ENCODE measurements around the gene KRTAP3-3.
"Not testable (repeated sequence)": the region's sequence is repeated elsewhere in the genome, so short reads cannot be mapped to it uniquely, and the experiment has no call there.

Gene KRTAP3-3

GRCh38 chr17:41004397-41004796, 10.4 kb upstream of the KRTAP3-3 start:
- DNase-seq, result no peak

- DNase-seq, result no peak
Measured at GRCh38 chr17:41003926-41004325, 10.0 kb upstream of the KRTAP3-3 start.

GRCh38 chr17:41002814-41003213, 8.8 kb upstream of the KRTAP3-3 start:
- DNase-seq, result no peak

DNA sequence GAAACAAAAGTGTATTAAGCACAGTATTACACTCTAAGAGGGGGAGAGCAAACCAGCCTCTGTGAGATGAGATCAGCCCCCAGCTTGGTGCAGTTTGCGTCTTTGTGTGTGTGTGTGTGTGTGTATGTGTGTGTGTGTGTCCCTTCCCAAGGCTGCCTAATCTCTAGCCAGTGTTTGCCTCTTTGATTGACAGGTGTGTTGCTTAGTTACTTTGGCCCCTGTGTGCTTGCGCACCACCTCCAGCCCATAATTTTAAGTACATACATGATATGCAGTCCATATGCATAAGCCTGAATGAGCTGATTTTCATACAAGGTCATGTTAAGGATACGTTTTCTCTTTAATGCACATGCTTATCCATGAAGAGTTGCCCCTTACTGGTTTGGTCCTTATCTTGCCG, 7.8 kb upstream of the KRTAP3-3 start:
- no peak for DNase-seq

DNA sequence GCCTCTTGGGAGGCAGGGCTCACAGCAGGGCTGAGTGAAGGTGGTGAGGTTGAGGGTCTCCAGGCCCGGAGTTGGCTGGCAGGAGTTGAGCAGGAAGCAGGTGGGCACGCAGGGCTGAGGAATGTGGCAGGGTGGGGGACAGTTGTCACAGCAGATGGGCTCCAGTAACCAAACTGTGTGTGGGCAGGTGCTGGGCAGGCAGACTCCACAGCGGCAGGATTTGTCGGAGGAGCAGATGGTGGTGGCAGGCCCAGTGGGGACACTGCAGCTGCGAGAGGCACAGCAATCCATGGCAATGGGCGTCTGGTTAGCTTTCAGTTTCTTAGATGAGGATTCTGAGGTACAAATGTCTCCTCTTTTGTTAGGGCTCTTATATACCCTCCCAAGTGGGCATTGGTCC, 5.6 kb upstream of the KRTAP3-3 start, which contains the start of gene KRTAP3-2:
KRTAP3-2 (minus strand) TSS at position 344 of the 400 bp plus-strand sequence; CDS start at position 291, 53 bp downstream.
- DNase-seq, result not testable (repeated sequence)

DNA sequence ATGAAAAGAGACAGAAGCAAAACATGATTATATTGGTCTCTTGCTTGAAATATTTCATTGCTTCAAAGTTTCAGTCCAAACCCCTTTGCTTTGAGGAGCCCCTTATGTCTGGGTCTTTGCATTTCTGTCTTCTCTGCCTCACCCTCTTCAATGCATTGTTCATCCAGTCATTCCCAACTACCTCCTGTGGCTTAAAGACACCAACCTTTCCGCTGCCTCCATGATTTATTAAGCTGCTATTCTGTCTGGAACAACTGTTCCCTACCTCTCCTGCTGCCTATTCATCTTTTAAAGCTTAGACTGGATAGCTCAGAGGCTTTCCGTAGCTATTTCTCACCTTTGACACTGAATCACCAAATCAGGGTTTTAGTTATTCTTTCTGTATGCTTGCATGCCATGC, 3.4 kb upstream of the KRTAP3-3 start:
- no peak for DNase-seq

GRCh38 chr17:40996829-40997228, 2.9 kb upstream of the KRTAP3-3 start:
- DNase-seq, result no peak

DNA sequence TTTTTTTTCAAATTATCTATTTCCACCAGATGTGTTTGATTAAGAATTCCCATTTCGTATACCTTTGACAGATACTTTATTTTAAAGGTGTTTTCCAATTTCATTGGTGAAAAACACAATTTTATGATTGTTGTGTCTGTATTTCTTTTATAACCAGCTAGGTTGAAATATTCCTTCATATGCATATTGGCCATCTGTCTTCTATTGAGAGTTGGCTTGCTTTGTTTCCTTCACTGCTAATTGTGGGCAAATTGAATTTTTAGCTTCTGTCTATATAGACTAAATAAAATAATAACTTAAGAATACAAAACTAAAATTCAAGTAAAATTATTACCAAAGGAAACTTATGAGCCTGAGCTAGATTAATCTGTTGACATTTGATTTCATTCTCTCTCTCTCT, 1.2 kb upstream of the KRTAP3-3 start:
- DNase-seq, result no peak

GRCh38 chr17:40993084-40993483, 880 bp downstream of the KRTAP3-3 start:
- DNase-seq, result no peak

GRCh38 chr17:40992666-40993065, 1.3 kb downstream of the KRTAP3-3 start:
- no peak for DNase-seq

GRCh38 chr17:40986920-40987319, 7.0 kb downstream of the KRTAP3-3 start:
- DNase-seq, result no peak

DNA sequence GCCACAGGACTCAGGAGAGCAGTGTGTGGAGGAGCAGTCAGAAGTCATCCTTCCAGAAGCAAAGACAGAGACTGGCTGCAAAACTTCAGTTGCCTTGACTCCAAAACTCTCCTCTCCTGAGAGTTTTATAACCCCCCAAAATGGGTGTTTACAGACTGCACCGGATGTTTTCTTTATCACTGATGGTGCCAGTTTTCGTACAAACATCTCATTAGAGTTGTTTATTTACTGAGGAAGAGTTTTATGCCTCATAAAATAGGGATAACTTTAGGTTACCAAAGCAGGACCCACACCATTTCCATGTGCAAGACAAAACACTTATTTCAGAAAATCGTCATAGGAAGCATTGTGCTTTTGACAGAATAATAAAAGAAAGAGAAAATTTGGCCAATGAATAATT, 9.7 kb downstream of the KRTAP3-3 start, which contains the start of gene KRT40:
KRT40 (minus strand) TSS at position 101 of the 400 bp plus-strand sequence; CDS start at position 48, 53 bp downstream.
- DNase-seq, result no peak

DNA sequence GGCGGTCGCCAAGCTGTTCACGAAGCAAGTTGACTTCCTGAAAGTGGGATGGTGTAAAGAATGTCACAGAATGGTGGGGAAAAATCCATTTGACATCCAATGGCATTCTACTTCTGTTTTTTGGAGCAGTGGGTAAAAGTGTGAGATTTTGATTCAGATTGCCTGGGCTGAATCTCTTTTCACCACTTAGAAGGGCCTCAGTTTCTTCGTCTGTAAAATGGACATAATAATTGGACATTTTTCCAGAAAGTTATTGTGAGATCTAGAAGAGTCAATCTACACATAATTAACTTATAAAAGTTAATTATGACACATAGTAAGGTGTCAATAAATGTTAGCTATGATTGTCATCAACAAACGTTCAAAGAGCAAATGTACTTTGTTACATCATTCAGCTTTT, 12.8 kb downstream of the KRTAP3-3 start:
- no peak for DNase-seq

DNA sequence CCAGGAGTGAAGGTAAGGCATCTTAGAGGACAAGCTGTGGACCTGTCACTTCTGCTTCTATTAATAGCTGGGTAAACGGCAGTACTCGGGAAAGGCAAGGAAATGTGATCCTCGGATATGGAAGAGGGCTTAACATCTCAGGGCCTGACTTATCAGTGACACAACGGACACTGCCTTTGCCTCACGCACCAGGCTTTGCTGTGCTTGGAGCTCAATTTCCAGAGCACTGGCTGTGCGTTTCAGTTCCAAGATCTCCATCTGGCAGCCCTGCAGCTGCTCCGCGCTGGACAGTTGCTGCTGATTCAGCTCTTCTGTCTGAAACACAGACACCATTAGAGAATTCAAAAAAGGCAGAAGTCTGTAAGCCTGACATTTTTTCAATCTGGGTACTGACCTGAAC, 13.4 kb downstream of the KRTAP3-3 start:
- DNase-seq, result peak in 4 of 14 donors; percentile 3 to 15 (median 10)

- no peak for DNase-seq
Measured at GRCh38 chr17:40980117-40980516, 13.8 kb downstream of the KRTAP3-3 start.

- DNase-seq, result no peak
Measured at GRCh38 chr17:40978575-40979151, 15.3 kb downstream of the KRTAP3-3 start.

DNA sequence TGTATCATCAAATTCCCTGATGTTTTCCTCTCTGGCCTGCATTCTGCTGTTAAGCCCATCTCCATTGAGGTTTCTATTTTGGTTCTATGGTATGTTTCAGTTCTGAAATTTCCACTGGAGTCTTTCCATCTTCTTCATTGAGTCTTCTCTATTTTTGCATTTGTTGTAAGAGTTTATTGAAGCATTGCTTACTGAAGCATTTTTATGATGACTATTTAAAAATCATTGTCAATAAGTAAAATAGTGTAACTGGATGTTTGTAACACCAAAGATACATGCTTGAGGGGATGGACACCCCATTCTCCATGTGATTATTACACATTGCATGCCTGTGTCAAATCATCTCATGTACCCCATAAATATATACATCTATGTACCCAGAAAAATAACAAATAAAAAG, 18.4 kb downstream of the KRTAP3-3 start:
- DNase-seq, result no peak

DNA sequence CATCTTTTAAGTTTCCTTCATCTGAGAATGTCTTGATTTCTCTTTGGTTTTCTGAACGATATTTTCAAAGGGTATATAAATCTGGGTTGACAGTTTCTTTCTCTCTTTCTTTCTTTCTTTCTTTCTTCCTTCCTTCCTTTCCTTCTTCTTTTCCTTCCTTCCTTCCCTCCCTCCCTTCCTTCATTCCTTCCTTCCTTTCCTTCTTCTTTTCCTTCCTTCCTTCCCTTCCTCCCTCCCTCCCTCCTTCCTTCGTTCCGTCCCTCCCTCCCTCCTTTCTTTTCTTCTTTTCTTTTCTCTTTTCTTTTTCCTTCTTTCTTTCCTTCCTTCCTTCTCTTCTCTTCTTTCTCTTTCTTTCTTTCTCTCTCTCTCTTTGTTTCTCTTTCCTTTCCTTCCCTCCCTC, 19.6 kb downstream of the KRTAP3-3 start:
- no peak for DNase-seq

DNA sequence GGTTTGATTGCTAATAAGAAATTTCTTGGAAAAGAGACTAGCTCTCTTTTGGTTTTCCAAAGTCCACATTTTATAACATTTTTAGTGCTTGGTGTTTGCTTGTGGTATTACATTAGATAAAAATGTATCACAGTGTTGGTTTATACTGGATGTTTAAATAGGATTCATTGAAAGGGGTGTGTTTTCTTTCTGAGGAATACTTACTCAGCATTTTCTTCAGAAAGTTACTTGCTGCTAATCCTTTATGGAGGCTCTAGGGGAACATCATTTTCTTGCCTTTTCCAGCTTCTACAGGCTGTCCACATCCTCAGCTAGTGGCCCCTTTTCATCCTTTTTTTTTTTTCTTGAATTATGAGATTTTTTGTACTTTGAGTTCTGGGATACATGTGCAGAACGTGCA, 26.4 kb downstream of the KRTAP3-3 start:
- no peak for DNase-seq

- no peak for DNase-seq
Measured at GRCh38 chr17:40966848-40967247, 27.1 kb downstream of the KRTAP3-3 start, which contains the start of gene KRT39. KRT39 (minus strand) TSS chr17:40966948; CDS start chr17:40966856, 92 bp downstream.

- no peak for DNase-seq
Measured at GRCh38 chr17:40963838-40964237, 30.1 kb downstream of the KRTAP3-3 start.

DNA sequence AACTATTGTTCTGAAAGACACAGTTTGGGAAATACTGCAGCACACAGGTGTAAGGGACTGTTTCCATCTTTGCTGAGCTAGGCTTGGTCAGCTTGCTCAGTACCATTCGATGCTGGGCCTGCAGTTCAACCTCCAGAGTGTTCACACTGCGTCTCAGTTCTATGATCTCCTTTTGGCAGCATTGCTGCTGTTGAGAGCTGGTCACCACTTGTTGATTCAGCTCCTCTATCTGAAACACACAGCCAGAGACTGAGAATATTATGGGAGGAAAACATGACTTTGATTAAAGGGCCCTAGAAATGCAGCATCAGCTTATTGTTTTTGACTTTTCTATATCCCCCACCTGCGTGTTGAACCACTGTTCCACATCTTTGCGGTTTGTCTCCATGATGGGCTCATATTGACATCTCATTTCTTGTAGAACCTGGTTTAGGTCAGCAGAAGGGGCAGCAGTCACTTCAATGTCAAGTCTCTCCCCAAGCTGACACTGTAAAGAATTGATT, 31.9 kb downstream of the KRTAP3-3 start:
- DNase-seq, result no peak

- no peak for DNase-seq
Measured at GRCh38 chr17:40961591-40961990, 32.4 kb downstream of the KRTAP3-3 start.

DNA sequence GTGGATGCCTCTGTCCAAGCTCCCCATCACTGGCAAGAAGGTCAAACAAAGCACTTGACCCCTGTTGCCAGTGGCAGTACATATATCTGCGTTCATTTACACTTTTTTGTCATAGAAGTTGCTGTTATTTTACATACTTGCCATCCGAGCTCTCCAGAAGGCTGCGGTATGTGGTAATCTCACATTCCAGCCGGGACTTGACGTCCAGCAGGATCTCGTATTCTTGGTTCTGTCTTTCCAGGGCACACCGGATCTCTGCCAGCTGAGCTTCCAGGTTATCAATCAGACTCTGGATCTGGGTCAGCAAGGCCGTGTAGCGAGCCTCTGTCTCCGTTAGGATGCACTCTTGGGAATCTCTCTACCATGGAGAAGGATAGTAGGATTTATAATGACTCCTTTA, 33.8 kb downstream of the KRTAP3-3 start:
- no peak for DNase-seq

Data from C1 segment of cervical spinal cord (tissue), 14 donors.